IPS-20b (cell line): Measurements from ENCODE around the gene TFAP2B.

ENCODE experiments used
- H3K27ac ChIP-seq: one replicate; pipeline ENCODE4 v1.5.1; 2013; ENCODE audit warnings: low read length
- H3K27me3 ChIP-seq: 2 replicates; pipeline ENCODE4 v1.6.1; 2013; ENCODE audit warnings: mild to moderate bottlenecking, low read length, inconsistent platforms; ENCODE audit not compliant: insufficient read depth
- H3K36me3 ChIP-seq: 2 replicates; pipeline ENCODE4 v1.6.1; 2013; ENCODE audit warnings: low read depth, mild to moderate bottlenecking, inconsistent platforms, low read length, moderate library complexity; ENCODE audit not compliant: insufficient read depth
- H3K4me1 ChIP-seq: 2 replicates; pipeline ENCODE4 v1.6.1; 2013; ENCODE audit warnings: mild to moderate bottlenecking, control low read depth, inconsistent platforms, low read length, moderate library complexity; ENCODE audit not compliant: insufficient read depth
- H3K4me3 ChIP-seq: 2 replicates; pipeline ENCODE4 v1.5.1; 2013; ENCODE audit warnings: mild to moderate bottlenecking, low read length, inconsistent platforms
- H3K9ac ChIP-seq: 2 replicates; pipeline ENCODE4 v1.6.1; 2013; ENCODE audit warnings: low read depth, mild to moderate bottlenecking, inconsistent platforms, low read length, moderate library complexity
- H3K9me3 ChIP-seq: 2 replicates; pipeline ENCODE4 v1.6.1; 2013; ENCODE audit warnings: mild to moderate bottlenecking, low read depth, low read length, inconsistent platforms; ENCODE audit not compliant: insufficient read depth

TFAP2B gene

DNA sequence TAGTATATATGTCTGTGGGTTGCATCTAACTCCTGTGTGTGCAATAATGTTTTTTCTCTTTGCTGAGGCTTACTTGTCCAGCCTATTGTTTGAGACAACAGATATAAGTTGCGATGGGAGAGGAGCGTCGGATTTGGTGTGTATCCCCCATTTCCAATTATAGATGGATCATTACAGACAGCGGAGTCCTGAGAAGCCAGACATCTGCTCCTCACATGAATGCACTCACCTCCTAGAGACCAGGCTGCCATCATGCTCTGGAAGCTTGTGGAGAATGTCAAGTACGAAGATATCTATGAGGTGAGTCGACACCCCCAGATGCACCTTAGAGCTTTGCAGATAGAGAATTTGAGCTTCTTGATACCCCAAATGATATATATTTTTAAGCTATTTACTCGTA, at the start of gene TFAP2B:
TSS of gene TFAP2B (plus strand) at position 199 of the 400 bp plus-strand sequence. CDS start at position 220, 21 bp downstream.
- no peak within 1 kb of the TSS for H3K9ac ChIP-seq
- no peak within 1 kb of the TSS for H3K27ac ChIP-seq
- peaks cover 11% of the 10 kb centered on the region; the same call in 1 of the 2 replicates for H3K4me1 ChIP-seq
- peaks cover 100% of the 10 kb centered on the region for H3K27me3 ChIP-seq
- no peaks in the 10 kb centered on the region for H3K9me3 ChIP-seq
- no peaks in the 10 kb centered on the region for H3K36me3 ChIP-seq
- H3K4me3 ChIP-seq, result peak within 1 kb of the TSS; percentile 6; the same call in 1 of the 2 replicates

DNA sequence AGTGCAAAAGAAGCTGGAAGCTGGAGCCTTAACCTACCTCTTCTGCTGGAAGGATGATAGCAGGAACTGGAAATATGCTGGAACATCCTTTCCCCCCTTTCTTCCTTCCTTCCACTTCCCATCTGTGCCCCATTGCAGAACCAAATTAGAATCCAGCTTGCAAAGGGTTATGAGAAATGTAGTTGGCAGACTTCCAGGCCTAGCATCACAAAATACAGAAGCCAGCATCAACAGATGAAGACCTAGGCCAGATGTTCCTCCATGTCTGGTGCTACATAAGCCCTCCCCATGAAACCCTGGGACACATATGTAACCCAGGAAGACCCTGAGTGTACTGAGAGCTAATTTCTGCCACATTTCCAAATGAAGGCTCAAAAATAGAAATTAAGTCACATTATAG, 40.0 kb upstream of the TFAP2B start:
- Histone ChIP-seq H3K27me3 (no peaks in the 10 kb centered on the region), H3K9ac (no peak overlapping the region), H3K27ac (no peak overlapping the region), H3K4me1 (no peaks in the 10 kb centered on the region), H3K36me3 (no peaks in the 10 kb centered on the region), H3K4me3 (no peak overlapping the region), H3K9me3 (no peaks in the 10 kb centered on the region)

DNA sequence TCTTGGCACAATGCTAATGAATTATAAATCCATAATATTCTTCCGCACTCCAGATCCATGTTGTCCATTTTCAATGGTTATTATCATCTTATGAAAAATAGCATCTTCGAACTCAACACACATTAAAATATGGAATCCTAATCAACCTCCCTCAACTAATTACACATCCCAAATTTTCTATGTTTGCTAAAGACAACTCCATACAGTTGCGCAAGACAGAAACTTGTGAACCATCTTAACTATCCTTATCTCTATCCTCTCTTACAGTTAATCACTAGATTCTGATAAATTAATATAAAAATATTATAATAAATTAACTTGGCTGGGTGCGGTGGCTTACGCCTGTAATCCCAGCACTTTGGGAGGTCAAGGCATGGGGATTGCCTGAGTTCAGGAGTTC, 38.3 kb upstream of the TFAP2B start:
- Histone ChIP-seq H3K9me3 (no peaks in the 10 kb centered on the region), H3K27me3 (no peaks in the 10 kb centered on the region), H3K4me1 (no peaks in the 10 kb centered on the region), H3K9ac (no peak overlapping the region), H3K27ac (no peak overlapping the region), H3K36me3 (no peaks in the 10 kb centered on the region), H3K4me3 (no peak overlapping the region)

DNA sequence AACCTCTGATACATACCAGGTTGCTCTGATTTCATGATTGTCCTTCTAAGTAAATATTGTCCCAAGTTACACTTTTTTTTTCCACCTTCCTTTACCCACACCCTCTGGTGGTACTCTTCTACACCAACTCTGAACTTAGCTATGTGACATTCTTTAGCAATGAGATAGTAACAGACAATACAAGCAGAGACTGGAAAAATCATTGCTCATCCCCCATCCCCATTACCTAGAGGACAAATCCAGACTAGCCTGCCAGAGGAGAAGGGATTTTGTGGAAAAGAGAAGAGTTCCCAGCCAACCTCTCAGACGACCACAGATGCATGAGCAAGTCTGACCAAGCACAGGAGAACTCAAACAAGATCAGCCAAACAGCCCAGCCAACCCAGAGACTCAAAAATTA, 32.8 kb upstream of the TFAP2B start:
- Histone ChIP-seq H3K4me3 (no peak overlapping the region), H3K9ac (no peak overlapping the region), H3K9me3 (no peaks in the 10 kb centered on the region), H3K4me1 (no peaks in the 10 kb centered on the region; the same call in 1 of the 2 replicates), H3K36me3 (no peaks in the 10 kb centered on the region), H3K27ac (no peak overlapping the region), H3K27me3 (no peaks in the 10 kb centered on the region)

DNA sequence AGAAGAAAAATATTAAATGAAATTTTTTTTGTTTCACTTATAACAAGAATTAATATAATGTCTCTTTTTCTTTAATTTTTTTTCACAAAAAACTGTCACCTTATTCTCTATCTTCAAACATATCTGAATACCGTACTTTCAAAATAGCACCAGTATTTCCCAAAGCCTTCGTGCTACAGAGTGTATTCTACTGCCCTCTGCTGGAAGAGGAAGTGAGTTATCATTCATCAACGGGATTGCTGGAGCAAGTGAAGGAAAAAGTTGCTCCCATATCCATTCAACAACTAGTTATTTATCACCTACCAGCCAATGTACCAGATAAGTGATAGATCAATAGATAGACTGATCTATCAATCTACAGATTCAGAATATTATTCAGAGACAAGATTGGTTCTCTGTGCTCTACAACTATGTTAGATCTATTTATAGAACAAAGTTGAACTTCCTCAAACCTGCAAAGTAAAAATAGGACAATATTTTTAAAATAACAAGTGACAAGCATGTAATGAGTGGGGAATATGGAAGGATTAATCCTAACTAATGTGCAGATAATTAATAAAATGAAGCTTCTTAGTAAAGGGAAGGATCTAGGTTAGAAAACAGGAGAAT, 26.7 kb upstream of the TFAP2B start:
- H3K36me3 ChIP-seq, result no peaks in the 10 kb centered on the region
- H3K9me3 ChIP-seq, result no peaks in the 10 kb centered on the region
- H3K9ac ChIP-seq, result no peak overlapping the region
- H3K4me3 ChIP-seq, result no peak overlapping the region
- H3K27ac ChIP-seq, result no peak overlapping the region
- H3K4me1 ChIP-seq, result no peaks in the 10 kb centered on the region; the same call in 1 of the 2 replicates
- no peaks in the 10 kb centered on the region for H3K27me3 ChIP-seq

DNA sequence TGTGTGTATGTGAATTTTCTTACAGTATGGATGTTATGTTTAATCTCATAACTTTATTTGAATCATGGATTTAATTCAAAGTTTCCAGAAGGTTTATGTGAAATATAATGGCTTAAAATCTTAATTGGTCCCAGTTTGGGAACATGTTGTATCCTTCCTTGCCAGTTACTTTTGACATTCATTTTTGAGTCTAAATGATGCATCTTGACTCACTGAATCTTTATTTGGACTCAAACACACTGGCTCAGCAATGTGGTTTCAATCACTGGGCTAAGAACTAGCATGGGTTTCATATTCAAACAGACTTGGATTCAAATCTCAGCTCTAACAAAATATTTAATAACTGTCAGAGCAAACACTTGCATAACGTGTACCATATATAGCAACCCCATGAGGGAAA, 25.9 kb upstream of the TFAP2B start:
- Histone ChIP-seq H3K27me3 (no peaks in the 10 kb centered on the region), H3K4me3 (no peak overlapping the region), H3K9ac (no peak overlapping the region), H3K4me1 (no peaks in the 10 kb centered on the region; the same call in 1 of the 2 replicates), H3K27ac (no peak overlapping the region), H3K9me3 (no peaks in the 10 kb centered on the region), H3K36me3 (no peaks in the 10 kb centered on the region)

DNA sequence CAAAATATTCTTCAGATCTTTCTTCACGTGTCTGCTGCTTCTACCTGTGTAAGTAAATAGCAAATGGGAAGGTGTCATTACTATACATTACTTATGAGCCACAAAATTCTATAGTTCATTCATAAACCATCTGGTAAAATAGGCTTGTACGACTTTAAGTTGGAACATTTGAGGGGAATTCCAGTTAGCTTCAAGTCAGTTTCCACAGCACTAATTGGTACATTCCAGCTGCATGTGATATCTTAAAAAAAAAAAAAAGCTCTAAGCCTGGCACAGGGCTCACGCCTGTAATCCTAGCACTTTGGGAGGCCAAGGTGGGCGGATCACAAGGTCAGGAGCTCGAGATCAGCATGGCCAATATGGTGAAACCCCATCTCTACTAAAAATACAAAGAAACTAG, 23.1 kb upstream of the TFAP2B start:
- Histone ChIP-seq H3K9me3 (no peaks in the 10 kb centered on the region), H3K36me3 (no peaks in the 10 kb centered on the region), H3K9ac (no peak overlapping the region), H3K4me1 (no peaks in the 10 kb centered on the region), H3K27me3 (no peaks in the 10 kb centered on the region), H3K4me3 (no peak overlapping the region), H3K27ac (no peak overlapping the region)

DNA sequence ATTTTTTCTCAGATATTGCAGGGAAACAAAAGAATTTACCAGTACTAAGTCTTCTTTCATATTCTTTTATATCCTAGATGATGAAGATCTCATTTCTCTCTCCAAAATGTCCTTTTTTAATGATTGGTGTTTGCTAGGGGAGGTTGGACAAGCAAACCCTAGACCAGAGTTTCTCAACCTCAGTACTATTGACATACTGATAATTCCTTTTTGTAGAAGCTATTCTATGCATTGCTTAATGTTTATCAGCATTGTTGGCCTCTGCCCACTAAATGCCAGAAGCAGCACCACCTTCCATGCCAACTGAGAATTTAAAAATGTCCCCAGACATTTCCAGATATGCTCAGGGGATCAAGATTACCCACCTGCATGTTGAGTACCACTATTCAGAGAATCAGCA, 14.4 kb upstream of the TFAP2B start:
- no peaks in the 10 kb centered on the region for H3K4me1 ChIP-seq
- no peak overlapping the region for H3K4me3 ChIP-seq
- H3K9me3 ChIP-seq, result no peaks in the 10 kb centered on the region
- no peak overlapping the region for H3K27ac ChIP-seq
- H3K9ac ChIP-seq, result no peak overlapping the region
- no peaks in the 10 kb centered on the region for H3K27me3 ChIP-seq
- no peaks in the 10 kb centered on the region for H3K36me3 ChIP-seq

DNA sequence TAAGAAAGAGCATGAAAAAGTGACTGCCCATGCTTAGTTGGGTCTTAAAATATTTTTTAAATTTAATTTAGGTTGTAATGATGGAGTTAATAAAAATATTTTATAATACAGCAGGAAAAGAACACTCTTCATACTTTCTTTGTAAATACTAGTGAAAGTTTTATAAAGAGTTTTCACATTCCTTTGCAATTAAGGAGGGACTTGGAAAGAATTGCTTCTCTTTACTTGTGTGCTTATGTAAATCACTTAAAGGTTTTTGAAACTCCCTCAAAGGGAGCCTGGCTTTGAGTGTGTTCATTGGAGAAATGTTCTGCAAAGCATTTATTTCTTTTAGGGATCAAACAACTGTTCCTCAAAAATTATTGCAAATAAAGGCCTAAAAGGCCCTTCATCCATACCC, 11.6 kb upstream of the TFAP2B start:
- no peaks in the 10 kb centered on the region for H3K27me3 ChIP-seq
- no peaks in the 10 kb centered on the region for H3K36me3 ChIP-seq
- no peak overlapping the region for H3K4me3 ChIP-seq
- no peak overlapping the region for H3K9ac ChIP-seq
- H3K4me1 ChIP-seq, result no peaks in the 10 kb centered on the region
- H3K27ac ChIP-seq, result no peak overlapping the region
- H3K9me3 ChIP-seq, result no peaks in the 10 kb centered on the region; the same call in 1 of the 2 replicates

DNA sequence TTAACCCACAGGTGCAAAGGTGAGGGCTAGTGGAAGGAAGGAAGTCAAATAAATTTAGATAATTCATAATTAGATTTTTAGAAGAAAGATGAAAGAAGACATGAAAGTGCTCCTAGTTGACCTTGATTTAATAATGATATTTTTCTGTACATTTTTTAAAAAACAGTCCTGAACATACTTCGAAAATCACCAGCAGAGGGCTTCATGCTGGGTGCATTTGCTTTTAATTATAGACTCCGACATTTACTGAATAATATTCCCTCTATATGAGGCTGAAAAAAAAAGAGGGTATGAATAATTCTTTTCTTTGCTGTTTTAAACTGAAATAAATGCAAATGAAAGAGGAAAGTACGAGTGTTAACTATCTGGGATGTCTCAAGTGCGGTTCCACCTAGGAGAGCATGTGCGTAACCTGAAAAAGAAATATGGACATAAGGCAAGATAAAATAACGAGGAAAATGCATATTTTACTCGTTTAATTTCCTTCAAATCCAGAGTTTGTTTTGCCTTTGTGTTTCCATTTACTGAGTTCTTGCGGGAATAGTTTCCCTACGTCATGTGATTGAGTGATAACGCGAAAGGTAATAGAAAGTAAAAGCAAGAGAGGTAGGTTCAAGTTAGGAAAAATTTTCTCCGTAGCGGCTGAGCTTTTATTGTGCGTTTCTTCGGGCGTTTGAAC, 3.1 kb upstream of the TFAP2B start:
- Histone ChIP-seq H3K36me3 (no peaks in the 10 kb centered on the region), H3K4me3 (peak overlapping the region; percentile 65), H3K9me3 (no peaks in the 10 kb centered on the region; the same call in 1 of the 2 replicates), H3K27me3 (peaks cover 75% of the 10 kb centered on the region), H3K4me1 (no peaks in the 10 kb centered on the region; the same call in 1 of the 2 replicates), H3K9ac (no peak overlapping the region), H3K27ac (no peak overlapping the region)

DNA sequence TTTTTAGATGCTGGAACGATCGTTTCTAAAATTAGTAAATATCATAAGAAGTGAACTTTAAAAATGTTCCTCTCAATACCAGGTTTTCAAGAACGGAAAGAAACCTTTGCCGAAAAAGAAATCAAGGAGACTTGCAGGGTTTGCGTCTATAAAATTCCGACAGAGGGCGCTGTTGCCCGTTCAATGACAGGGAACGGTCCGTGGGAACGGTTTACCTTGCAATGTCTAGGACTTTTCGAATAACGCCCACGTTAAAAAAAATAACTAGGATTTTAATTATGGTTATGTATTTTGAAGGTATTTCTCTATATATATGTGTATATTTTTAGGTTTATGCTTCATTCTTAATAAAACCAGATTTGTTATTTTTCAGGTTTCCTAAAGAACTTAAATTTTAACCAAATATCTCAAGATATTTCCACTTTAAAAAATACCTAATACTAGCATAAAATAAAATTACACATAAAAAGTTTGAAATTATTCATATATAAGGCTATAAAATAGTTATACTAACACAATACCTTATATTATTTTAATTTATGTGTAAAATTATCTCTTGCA, 2.5 kb upstream of the TFAP2B start:
- Histone ChIP-seq H3K27ac (no peak overlapping the region), H3K4me1 (no peaks in the 10 kb centered on the region; the same call in 1 of the 2 replicates), H3K27me3 (peaks cover 81% of the 10 kb centered on the region), H3K9me3 (no peaks in the 10 kb centered on the region), H3K9ac (no peak overlapping the region), H3K4me3 (peak overlapping the region; percentile 65), H3K36me3 (no peaks in the 10 kb centered on the region)
